Stimulated activated CD4-positive, alpha-beta T cell treated with anti-CD3 and anti-CD28 coated beads, Interleukin-1b, Interleukin-23, amount 100 ng/mL, for 48 hours (primary cell): ENCODE measurements around the gene GRID1.

ENCODE experiments used
- DNase-seq: peaks from one replicate; pipeline ENCODE4 v3.0.0-alpha.2; 2020

GRID1 gene

GRCh38 chr10:85915245-85915846, 451.2 kb downstream of the GRID1 start:
- DNase-seq: no peak

GRCh38 chr10:85914720-85915119, 451.9 kb downstream of the GRID1 start:
- no peak for DNase-seq

DNA sequence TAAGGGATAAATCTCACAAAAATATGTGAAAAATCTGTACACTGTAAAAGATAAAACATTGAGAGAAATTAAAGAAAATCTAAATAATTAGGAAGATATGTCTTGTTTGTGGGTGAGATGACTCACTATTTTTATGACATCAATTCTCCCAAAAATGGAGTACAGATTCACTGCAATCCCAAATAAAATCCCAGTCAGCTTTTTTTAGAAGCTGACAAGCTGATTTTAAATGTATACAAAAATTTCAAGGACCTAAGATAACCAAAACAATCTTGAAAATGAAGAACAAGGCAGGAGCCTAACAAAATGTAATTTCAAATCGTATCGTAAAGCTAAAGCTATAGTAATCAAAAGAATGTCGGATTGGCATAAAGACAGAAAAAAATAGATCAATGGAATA, 458.1 kb downstream of the GRID1 start:
- DNase-seq: no peak

GRCh38 chr10:85902051-85902450, 464.5 kb downstream of the GRID1 start:
- no peak for DNase-seq

- DNase-seq: no peak
Observed at GRCh38 chr10:85901599-85901998, 465.0 kb downstream of the GRID1 start.

DNA sequence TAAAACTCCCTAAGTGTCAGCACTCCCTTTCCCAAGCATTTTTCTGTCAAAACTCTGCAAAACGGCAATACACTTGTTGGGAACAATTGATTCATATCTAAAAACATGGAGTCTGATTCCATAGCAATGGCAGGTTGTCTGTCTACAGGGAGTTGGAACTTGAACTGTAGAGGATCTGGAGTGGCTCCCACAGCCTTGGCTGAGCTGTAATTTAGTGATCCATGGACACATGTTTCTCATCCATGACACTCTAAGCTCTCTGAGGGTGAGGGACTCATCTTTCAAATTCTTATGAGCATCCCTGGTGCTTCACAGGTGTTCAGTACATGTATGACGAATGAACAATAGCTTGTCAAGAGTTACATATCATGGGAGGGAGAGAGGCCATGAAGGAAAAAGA, 466.1 kb downstream of the GRID1 start:
- no peak for DNase-seq

DNA sequence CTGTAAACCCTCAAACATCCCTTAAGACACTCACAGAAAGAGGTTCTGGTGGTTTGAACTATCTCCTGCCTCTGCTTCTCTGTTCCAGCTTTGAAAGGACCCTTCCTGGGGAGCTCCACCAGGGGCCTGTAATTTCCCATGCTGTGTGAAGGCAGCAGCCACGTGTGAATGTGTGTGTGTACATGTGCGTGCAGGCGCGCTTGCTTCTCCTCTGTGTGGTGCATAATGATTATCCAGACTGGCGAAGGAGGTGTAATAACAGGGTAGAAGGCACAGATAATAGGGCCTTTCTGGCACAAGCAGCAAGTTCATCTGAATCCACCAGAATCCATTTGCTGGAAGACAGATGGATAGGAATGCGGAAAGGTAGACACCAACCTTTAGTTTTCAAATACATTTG, 466.5 kb downstream of the GRID1 start:
- no peak for DNase-seq

GRCh38 chr10:85891472-85891871, 475.1 kb downstream of the GRID1 start:
- DNase-seq: no peak

GRCh38 chr10:85888559-85888958, 478.0 kb downstream of the GRID1 start:
- no peak for DNase-seq

DNA sequence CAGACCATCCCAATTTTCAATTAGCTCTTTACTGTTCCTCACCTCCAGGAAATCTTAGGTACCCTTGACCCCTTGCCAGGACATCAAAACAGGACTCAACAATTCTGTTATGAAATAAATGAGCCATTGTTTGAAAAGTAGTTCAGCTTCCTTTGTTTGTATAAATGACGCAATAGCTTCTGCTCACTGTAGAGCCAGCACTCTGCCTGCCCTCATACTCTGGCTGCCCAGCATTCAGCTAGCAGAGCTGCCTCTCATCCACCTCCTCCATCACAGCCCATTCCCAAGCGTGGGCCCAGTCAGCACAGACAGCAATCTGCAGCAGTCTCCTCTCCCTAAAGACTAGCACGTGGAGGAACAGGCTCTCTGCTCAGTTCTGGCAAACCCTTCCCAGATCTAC, 478.6 kb downstream of the GRID1 start:
- no peak for DNase-seq

DNA sequence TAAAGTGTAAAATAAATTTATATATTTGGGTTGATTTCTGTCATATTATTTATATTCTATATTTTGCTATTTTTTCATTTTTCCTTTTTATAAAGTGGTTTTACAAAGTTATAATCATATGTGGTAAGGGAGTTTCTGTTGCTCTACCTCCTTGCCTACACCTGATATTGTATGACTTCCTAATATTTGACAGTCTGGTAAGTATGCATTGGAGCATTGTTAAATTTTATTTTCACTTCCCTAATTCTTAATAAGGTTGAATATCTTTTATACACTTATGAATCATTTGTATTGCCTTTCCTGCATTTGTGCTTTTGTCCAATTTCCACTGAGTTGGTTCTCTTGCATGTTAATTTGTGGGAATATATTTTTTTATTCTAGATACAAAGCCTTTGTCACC, 492.4 kb downstream of the GRID1 start:
- DNase-seq: no peak

DNA sequence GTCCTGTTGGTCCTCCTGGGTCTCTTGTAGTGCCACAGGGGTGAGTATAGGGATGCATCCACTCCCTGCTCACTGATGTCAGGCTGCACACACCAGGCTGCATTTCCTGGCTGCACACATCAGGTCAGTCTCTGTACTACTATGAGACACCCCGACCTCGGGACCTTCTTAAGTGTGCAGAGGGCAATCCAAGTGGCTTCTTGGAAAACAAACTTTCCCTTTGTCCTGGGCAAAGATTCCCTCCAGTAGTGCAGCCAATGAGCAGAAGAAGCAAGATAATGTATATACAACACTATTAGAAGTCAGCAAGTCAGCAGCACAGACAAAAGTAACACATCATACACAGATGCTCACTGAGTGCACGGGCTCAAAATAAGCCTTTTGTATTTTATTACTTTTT, 493.5 kb downstream of the GRID1 start:
- DNase-seq: no peak

- no peak for DNase-seq
Observed at GRCh38 chr10:85868627-85869499, 497.7 kb downstream of the GRID1 start.

GRCh38 chr10:85864868-85865526, 501.6 kb downstream of the GRID1 start:
- DNase-seq: no peak

- DNase-seq: no peak
Observed at GRCh38 chr10:85864173-85864549, 502.4 kb downstream of the GRID1 start.

DNA sequence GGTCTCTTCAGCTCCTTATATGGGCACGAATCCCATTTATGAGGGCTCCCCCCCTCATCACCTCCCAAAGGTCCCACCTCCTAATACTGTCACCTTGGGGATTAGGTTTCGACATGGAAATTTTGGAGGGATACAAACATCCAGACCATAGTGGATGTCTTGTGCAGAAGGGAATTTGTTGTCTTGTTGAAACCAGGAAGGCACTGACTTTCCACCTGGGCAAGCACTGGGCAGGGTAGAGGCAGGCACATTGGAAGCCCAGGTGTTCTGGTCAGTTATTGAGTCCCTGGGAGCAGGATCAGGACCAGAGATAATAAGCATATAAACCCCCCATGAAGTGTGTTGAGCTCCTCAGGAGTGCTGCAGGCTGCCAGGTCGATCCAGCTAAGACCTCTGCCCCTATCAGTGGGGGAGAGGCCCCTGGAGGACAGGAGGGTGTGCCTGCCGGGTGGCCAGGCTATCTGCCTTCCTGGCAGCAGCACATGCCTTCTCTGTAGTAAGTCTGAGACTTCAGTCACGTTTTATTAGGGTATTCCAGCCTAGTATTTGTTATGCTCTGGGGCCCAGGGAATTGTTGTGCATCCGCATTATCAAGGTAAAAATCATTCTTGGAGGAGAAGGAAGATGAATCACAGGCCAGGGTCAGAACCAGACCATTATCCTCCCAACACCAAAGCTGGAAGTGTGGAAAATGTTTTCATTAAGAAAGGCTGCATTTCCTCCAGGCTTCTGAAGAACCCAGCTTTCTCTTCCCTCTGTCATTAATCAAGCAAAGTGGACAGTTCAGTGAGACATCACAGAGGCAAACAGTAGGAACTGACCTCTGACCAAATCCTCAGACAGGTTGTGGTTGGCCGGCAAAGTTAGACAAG, 503.1 kb downstream of the GRID1 start:
- no peak for DNase-seq

DNA sequence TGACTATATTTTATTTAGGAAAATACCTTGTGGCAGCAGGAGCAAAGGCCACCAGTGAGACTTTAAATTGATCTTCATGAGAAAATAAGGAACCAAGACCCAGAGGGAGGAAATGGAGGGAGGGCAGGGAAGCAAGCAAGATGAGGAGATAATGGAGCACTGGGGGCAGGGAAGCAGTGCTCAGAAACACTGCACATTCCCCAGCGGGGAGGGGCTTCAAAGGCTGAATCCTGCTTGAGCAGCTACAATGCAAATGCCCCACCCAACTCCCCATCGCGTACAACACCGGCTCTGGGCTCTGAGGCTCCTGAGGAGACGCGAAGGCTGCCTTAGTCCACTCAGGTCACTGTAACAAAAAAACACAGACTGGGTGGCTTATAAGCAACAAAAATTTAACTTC, 503.8 kb downstream of the GRID1 start:
- DNase-seq: no peak

DNA sequence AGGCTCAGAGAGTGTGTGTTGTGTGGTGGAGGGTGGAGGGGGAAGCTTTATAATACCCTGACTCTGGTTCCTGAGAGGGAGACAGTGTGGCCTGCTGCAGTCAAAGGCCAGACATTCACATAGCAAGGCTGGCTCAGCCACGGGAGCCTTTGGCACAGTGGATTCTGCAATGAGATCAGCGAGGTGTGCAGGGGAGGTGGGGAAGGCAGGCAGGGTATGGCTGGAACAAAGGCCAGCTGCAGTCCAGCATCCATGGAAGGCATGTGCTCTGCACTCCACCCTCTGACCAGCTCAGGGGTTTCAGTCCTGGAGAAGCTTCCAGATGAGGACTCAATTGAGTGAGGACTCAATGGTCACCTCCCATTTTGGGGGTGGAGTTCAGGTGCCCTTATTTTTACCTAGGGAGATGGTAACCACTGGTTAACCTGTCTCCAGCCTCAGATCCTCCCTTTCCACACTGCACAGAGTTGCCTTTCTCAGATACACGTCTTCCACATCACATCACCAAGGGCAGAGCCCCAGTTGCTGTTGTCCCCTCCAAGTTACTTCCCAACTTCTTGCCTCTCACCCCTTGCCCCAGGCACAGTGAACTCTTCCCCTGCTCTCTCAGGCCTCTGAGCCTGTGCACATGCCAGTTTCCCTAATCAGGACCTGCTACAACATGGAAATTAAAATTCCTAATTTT, 504.9 kb downstream of the GRID1 start:
- DNase-seq: no peak

GRCh38 chr10:85859859-85860258, 506.7 kb downstream of the GRID1 start:
- DNase-seq: no peak

DNA sequence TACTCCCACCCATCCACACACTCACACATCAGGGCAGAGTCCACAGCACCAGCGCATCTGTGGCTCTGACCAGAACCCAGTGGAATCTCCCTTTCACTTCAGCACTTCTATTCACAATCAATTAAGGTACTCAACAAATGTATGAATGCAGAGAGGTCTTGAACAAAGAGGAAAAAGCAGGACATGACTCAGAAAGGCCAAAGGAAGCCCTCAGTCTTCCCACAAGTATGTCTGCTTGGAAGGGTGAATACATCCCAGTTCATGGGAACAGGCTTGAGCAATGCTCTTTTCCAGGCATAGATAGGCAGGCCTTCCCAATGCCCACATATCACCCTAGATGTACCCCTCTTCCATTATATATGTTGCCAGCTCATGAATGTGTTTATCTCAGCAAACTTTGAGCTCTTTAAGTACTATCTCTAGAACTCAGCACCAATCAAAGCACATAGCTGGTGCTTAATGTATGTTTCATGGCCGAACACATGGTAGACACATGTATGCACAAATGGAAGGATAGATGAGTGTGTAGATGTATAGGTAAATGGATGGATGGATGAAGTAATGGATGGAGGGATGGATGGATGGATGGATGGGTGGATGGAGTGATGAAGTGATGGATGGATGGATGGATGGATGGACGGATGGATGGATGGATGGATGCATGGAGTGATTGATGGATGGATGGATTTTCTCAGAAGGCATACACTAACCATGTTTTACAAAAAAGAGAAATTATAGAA, 507.6 kb downstream of the GRID1 start:
- DNase-seq: no peak

GRCh38 chr10:85857791-85858190, 508.8 kb downstream of the GRID1 start:
- no peak for DNase-seq

- DNase-seq: no peak
Observed at GRCh38 chr10:85857305-85857704, 509.3 kb downstream of the GRID1 start.
